HG03064 (cell line): ENCODE results near the gene KRTAP10-4.
"Not testable (repeated sequence)": the region's sequence is repeated elsewhere in the genome, so short reads cannot be mapped to it uniquely, and the experiment has no call there.

ENCODE experiments used
- ATAC-seq: cut with Tn5 transposase; IDR thresholded peaks from one replicate; pipeline ENCODE4 v1.9.1; 2021; ENCODE audit warnings: low read depth; ENCODE audit not compliant: unreplicated experiment

Gene KRTAP10-4

GRCh38 chr21:44575307-44576024 lies 1.9 kb downstream of the KRTAP10-4 start:
- ATAC-seq: no peak

GRCh38 chr21:44576025-44576420 lies 2.5 kb downstream of the KRTAP10-4 start:
- no peak for ATAC-seq

- no peak for ATAC-seq
Measured at GRCh38 chr21:44578371-44579055, 5.0 kb downstream of the KRTAP10-4 start.

GRCh38 chr21:44579056-44579832 lies 5.7 kb downstream of the KRTAP10-4 start:
- ATAC-seq: no peak

- ATAC-seq: no peak
Measured at GRCh38 chr21:44579833-44580144, 6.3 kb downstream of the KRTAP10-4 start.

- not testable (repeated sequence) for ATAC-seq
Measured at GRCh38 chr21:44580231-44580821, 6.8 kb downstream of the KRTAP10-4 start, which contains the start of gene KRTAP10-5. Gene KRTAP10-5, minus strand, starts transcription at chr21:44580604. Its CDS starts 26 bp downstream, at chr21:44580578.

- ATAC-seq: no peak
Measured at GRCh38 chr21:44581158-44581557, 7.6 kb downstream of the KRTAP10-4 start.

- no peak for ATAC-seq
Measured at GRCh38 chr21:44582055-44582454, 8.5 kb downstream of the KRTAP10-4 start.

GRCh38 chr21:44583089-44583799 lies 9.7 kb downstream of the KRTAP10-4 start:
- no peak for ATAC-seq

GRCh38 chr21:44583800-44584147 lies 10.2 kb downstream of the KRTAP10-4 start:
- ATAC-seq: no peak

GRCh38 chr21:44585892-44586291 lies 12.4 kb downstream of the KRTAP10-4 start:
- no peak for ATAC-seq

- no peak for ATAC-seq
Measured at GRCh38 chr21:44589094-44589493, 15.6 kb downstream of the KRTAP10-4 start.

- no peak for ATAC-seq
Measured at GRCh38 chr21:44589586-44590305, 16.2 kb downstream of the KRTAP10-4 start.

GRCh38 chr21:44590311-44590721 lies 16.8 kb downstream of the KRTAP10-4 start:
- ATAC-seq: no peak

- ATAC-seq: not testable (repeated sequence)
Measured at GRCh38 chr21:44590897-44591800, 17.6 kb downstream of the KRTAP10-4 start.

- ATAC-seq: not testable (repeated sequence)
Measured at GRCh38 chr21:44591801-44592130, 18.2 kb downstream of the KRTAP10-4 start.

- ATAC-seq: no peak
Measured at GRCh38 chr21:44592446-44593311, 19.1 kb downstream of the KRTAP10-4 start, which contains the start of gene KRTAP10-6. Gene KRTAP10-6, minus strand, starts transcription at chr21:44592505. Its CDS starts 21 bp downstream, at chr21:44592484.
